Glutamatergic neuron (in vitro differentiated cells): ENCODE results near the gene PCED1A. TPM values are rescaled to one million over a fixed set of nuclear protein-coding genes. Genes with fewer than 3 reads are reported as not detected.

ENCODE experiments used
- DNase-seq: peaks from one replicate; pipeline ENCODE4 v3.0.0; 2022
- H3K27ac Mint-ChIP-seq: one replicate; pipeline ENCODE4 v1.8.0; 2020; ENCODE audit warnings: mild to moderate bottlenecking, mixed read lengths, inconsistent platforms; ENCODE audit not compliant: unreplicated experiment
- H3K27me3 Mint-ChIP-seq: one replicate; pipeline ENCODE4 v1.8.0; 2020; ENCODE audit warnings: mild to moderate bottlenecking, moderate library complexity, mixed read lengths, inconsistent platforms; ENCODE audit not compliant: unreplicated experiment
- H3K36me3 Mint-ChIP-seq: one replicate; pipeline ENCODE4 v1.8.0; 2020; ENCODE audit warnings: mild to moderate bottlenecking, mixed read lengths, inconsistent platforms; ENCODE audit not compliant: unreplicated experiment
- H3K4me1 Mint-ChIP-seq: one replicate; pipeline ENCODE4 v1.8.0; 2020; ENCODE audit warnings: mild to moderate bottlenecking, low read depth, mixed read lengths, inconsistent platforms; ENCODE audit not compliant: unreplicated experiment
- H3K4me3 Mint-ChIP-seq: one replicate; pipeline ENCODE4 v1.8.0; 2020; ENCODE audit warnings: mild to moderate bottlenecking, mixed read lengths, inconsistent platforms; ENCODE audit not compliant: unreplicated experiment
- H3K9me3 Mint-ChIP-seq: one replicate; pipeline ENCODE4 v1.8.0; 2020; ENCODE audit warnings: mild to moderate bottlenecking, moderate library complexity, mixed read lengths, inconsistent platforms; ENCODE audit not compliant: unreplicated experiment
- total RNA-seq: library from RNA; stranded (reverse); fragmentation: NEBNext Ultra II Directional; extraction: Animal tissue kit (Norgen Biotek cat#: 25700); gene quantifications from one replicate; pipeline ENCODE4 v1.2.1, GENCODE V29; 2021; ENCODE audit not compliant: unreplicated experiment
- TF ChIP-seq, protein P1 (sequence below): fragments of 200-600 bp; sonication (generic); IDR thresholded peaks from one replicate; pipeline ENCODE4 v1.5.0; 2021; ENCODE audit not compliant: partially characterized antibody, unreplicated experiment

The PCED1A gene
- total RNA-seq, 1 donor from 2014 or later: 41.6 TPM

DNA sequence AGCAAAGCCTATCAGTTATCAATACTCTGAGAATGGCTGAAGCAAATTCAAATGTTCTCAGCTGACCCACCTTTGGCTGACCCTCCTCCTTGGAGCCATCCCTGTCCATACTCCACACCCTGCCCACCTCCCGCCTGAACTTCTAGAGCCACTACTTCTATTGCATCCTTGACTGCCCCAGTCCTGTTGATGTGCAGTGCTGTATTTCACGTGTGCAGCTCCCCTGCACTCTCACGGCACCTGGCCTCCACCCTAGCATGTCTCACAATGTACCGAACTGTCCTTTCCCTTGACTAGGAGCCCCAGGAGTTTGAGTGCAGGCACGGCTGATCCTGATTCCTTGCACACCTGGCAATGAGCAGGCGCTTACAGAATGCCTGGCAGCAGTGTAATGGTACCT, 47.0 kb downstream of the PCED1A start:
- H3K27me3 Mint-ChIP-seq: peaks cover 4% of the 10 kb centered on the region
- H3K4me3 Mint-ChIP-seq: no peak overlapping the region
- H3K4me1 Mint-ChIP-seq: no peaks in the 10 kb centered on the region
- peaks cover 3% of the 10 kb centered on the region for H3K9me3 Mint-ChIP-seq
- H3K27ac Mint-ChIP-seq: no peak overlapping the region
- no peak for DNase-seq
- TF ChIP-seq, protein P1, sequence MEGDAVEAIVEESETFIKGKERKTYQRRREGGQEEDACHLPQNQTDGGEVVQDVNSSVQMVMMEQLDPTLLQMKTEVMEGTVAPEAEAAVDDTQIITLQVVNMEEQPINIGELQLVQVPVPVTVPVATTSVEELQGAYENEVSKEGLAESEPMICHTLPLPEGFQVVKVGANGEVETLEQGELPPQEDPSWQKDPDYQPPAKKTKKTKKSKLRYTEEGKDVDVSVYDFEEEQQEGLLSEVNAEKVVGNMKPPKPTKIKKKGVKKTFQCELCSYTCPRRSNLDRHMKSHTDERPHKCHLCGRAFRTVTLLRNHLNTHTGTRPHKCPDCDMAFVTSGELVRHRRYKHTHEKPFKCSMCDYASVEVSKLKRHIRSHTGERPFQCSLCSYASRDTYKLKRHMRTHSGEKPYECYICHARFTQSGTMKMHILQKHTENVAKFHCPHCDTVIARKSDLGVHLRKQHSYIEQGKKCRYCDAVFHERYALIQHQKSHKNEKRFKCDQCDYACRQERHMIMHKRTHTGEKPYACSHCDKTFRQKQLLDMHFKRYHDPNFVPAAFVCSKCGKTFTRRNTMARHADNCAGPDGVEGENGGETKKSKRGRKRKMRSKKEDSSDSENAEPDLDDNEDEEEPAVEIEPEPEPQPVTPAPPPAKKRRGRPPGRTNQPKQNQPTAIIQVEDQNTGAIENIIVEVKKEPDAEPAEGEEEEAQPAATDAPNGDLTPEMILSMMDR: no peak
- H3K36me3 Mint-ChIP-seq: peaks cover 9% of the 10 kb centered on the region

Other genes starting within 250 kb of the PCED1A start
- 185 TPM for gene NOP56, start 188.0 kb downstream of the PCED1A start, total RNA-seq
- gene IDH3B, start 176.4 kb downstream of the PCED1A start, total RNA-seq: 103 TPM
- gene EBF4, start 147.9 kb downstream of the PCED1A start, total RNA-seq: 11.0 TPM
- gene CPXM1, start 40.0 kb downstream of the PCED1A start, total RNA-seq: 28.1 TPM
- not detected for gene C20orf141, start 25.7 kb downstream of the PCED1A start, total RNA-seq
- gene TMEM239, start 24.3 kb downstream of the PCED1A start, total RNA-seq: not detected
- 46.3 TPM for gene VPS16, start 90 bp upstream of the PCED1A start, total RNA-seq
- gene PTPRA, start 32.8 kb upstream of the PCED1A start, total RNA-seq: 59.5 TPM
- 1.2 TPM for gene GNRH2, start 203.0 kb upstream of the PCED1A start, total RNA-seq
- gene MRPS26, start 205.4 kb upstream of the PCED1A start, total RNA-seq: 30.0 TPM
- not detected for gene OXT, start 231.0 kb upstream of the PCED1A start, total RNA-seq
- not detected for gene AVP, start 244.1 kb upstream of the PCED1A start, total RNA-seq